Cardiac fibroblast (primary cell): ENCODE results near the gene ZNFX1.

Experiments used
- DNase-seq, 2 donors: peaks; one replicate each; pipeline versions ENCODE4 v3.0.0 to v3.0.0-alpha.2; 2010; ENCODE audit warnings: low read depth in 2 of 2
- H3K4me3 ChIP-seq, 2 donors: replicated peaks in 1 of 2; 1 replicate in 1 of 2; 2 replicates in 1 of 2; pipeline ENCODE4 v1.5.1; 2011; ENCODE audit warnings: low read depth in 2 of 2, low read length in 2 of 2, mild to moderate bottlenecking in 2 of 2, moderate library complexity in 1 of 2
- TF ChIP-seq, protein P1 (sequence below): IDR thresholded peaks from one replicate; pipeline ENCODE4 v1.5.1; 2011; ENCODE audit warnings: low read depth, mild to moderate bottlenecking, low read length, inconsistent platforms

Gene ZNFX1

GRCh38 chr20:49237531-49237930 lies 40.3 kb downstream of the ZNFX1 start:
- no peak for DNase-seq
- TF ChIP-seq, protein P1, sequence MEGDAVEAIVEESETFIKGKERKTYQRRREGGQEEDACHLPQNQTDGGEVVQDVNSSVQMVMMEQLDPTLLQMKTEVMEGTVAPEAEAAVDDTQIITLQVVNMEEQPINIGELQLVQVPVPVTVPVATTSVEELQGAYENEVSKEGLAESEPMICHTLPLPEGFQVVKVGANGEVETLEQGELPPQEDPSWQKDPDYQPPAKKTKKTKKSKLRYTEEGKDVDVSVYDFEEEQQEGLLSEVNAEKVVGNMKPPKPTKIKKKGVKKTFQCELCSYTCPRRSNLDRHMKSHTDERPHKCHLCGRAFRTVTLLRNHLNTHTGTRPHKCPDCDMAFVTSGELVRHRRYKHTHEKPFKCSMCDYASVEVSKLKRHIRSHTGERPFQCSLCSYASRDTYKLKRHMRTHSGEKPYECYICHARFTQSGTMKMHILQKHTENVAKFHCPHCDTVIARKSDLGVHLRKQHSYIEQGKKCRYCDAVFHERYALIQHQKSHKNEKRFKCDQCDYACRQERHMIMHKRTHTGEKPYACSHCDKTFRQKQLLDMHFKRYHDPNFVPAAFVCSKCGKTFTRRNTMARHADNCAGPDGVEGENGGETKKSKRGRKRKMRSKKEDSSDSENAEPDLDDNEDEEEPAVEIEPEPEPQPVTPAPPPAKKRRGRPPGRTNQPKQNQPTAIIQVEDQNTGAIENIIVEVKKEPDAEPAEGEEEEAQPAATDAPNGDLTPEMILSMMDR = no peak

GRCh38 chr20:49236301-49236700 lies 41.6 kb downstream of the ZNFX1 start:
- TF ChIP-seq, protein P1 = no peak
- H3K4me3 ChIP-seq = no peak overlapping the region
- no peak for DNase-seq

More at GRCh38 chr20:49237531-49237930, 40.3 kb downstream of the ZNFX1 start:
- H3K4me3 ChIP-seq = no peak overlapping the region

DNA sequence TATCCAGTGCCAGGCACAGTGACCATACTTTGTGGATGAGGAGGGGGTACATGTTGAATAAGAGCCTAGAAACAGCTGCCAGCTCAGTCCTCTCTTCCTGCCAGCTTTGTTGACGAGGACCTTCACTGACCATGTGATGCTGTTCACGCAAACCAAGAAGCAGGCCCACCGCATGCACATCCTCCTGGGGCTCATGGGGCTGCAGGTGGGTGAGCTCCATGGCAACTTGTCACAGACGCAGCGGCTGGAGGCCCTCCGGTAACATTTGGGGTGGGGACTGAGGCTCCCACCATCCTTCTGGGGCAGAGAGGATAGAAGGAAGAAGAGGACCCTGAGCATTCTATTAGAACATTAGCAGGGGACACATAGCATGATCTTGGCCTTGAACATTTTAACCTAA lies 43.0 kb downstream of the ZNFX1 start:
- DNase-seq = no peak
- H3K4me3 ChIP-seq = no peak overlapping the region
- TF ChIP-seq, protein P1 = no peak

- no peak overlapping the region for H3K4me3 ChIP-seq
- TF ChIP-seq, protein P1 = no peak
- no peak for DNase-seq
These were observed 44.6 kb downstream of the ZNFX1 start for GRCh38 chr20:49233226-49233625.

- H3K4me3 ChIP-seq = no peak overlapping the region
- TF ChIP-seq, protein P1 = no peak
- no peak for DNase-seq
These were observed 46.4 kb downstream of the ZNFX1 start for GRCh38 chr20:49231471-49231870.

DNA sequence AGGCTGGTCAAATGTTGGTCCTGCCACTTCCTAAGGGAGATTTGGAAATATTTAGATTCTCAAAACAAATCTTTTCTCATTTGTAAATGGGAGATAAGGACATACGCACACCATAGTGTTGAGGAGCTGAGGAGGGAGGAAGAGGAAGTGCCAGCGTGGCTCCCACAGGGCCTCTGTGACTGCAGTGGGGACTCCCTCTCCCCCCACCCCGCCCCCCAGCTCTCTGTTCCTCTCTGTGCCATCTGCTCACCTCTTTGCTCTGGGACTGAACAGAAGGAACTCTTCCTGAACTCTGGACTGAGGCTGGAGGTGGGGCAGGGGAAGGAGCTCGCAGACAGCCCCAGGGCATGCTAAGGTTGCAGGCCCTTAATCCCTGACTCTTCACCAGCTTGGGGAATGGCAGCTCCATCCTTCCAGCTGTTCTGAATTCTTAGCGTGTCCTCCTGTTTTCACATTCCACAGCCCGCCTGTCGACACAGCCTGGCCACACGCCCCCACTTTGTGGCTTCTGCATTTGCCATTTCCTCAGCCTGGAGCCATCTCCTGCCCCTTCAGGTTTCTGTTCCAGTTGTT lies 47.2 kb downstream of the ZNFX1 start:
- no peak overlapping the region for H3K4me3 ChIP-seq
- TF ChIP-seq, protein P1 = no peak
- peak in 1 of 2 donors; percentile 26 for DNase-seq

DNA sequence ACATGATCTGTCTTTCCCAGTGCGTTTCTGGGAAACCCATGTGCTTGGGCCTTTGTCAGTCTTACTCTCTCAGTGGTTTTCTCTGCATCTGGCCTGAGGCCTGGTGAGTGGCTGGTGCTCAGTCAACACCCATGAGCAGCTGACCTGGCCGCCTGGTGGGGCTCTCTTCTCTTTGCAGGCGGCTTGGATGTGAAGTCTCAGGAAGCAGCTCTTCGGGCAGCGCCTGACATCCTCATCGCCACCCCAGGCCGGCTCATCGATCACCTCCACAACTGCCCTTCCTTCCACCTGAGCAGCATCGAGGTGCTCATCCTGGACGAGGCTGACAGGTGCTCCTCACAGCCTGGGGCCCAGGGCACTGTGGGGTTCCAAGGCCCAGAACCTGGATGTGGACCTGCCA lies 47.8 kb downstream of the ZNFX1 start:
- H3K4me3 ChIP-seq = no peak overlapping the region
- TF ChIP-seq, protein P1 = no peak
- no peak for DNase-seq
